ENCODE data around the gene GAREM1. TPM values are rescaled to one million over a fixed set of nuclear protein-coding genes. Genes with fewer than 3 reads are reported as not detected.

The GAREM1 gene
- total and polyA plus RNA-seq, 2 of the 8 experiments (the other 6 are each of a cell fraction or from before 2014, with no cell fraction given): 3.6 to 9.2 TPM

- Histone ChIP-seq H3K23me2 (ENCODE audit: low read depth, low read length) (no peaks in the 10 kb centered on the region), H3K9ac (replicated peaks in 1 of 4; ENCODE audit: extremely low read depth in 1 of 4, low read depth in 3 of 4, low read length in 3 of 4) (no peak overlapping the region), H3K18ac (ENCODE audit: extremely low read depth, low read length) (no peak overlapping the region), H3K4ac (replicated peaks; ENCODE audit: insufficient read length, low read depth, low read length) (no peak overlapping the region), H4K8ac (ENCODE audit: extremely low read depth, insufficient read depth, low read length) (no peak overlapping the region), H3K4me2 (ENCODE audit: insufficient read depth in 1 of 2, low read depth in 2 of 2, low read length in 2 of 2) (no peak overlapping the region), H2BK20ac (ENCODE audit: low read length) (no peak overlapping the region), H3K27ac (ENCODE audit: low read depth, low read length) (no peak overlapping the region), H3K14ac (ENCODE audit: insufficient read length) (no peak overlapping the region), H2BK12ac (ENCODE audit: low read depth, low read length) (no peak overlapping the region), H2AFZ (ENCODE audit: low read length) (no peak overlapping the region), H3K4me1 (replicated peaks in 1 of 4; ENCODE audit: control insufficient read depth in 3 of 4, insufficient read depth in 4 of 4, low read length in 3 of 4) (no peaks in the 10 kb centered on the region), H3K79me1 (ENCODE audit: low read depth, low read length) (no peaks in the 10 kb centered on the region), H3K9me3 (ENCODE audit: insufficient read depth in 2 of 2, low read depth in 1 of 2, low read length in 1 of 2) (no peaks in the 10 kb centered on the region), H4K5ac (ENCODE audit: insufficient read length, low read depth, low read length) (no peak overlapping the region), H2AK5ac (ENCODE audit: low read depth, low read length) (no peak overlapping the region), H4K20me1 (replicated peaks in 1 of 2; ENCODE audit: control insufficient read depth in 1 of 2, insufficient read depth in 2 of 2, low read length in 2 of 2) (no peaks in the 10 kb centered on the region), H3K56ac (replicated peaks; ENCODE audit: insufficient read length, low read depth, low read length) (no peak overlapping the region), H3K27me3 (replicated peaks in 1 of 4; ENCODE audit: control insufficient read depth in 3 of 4, extremely low read depth in 1 of 4, insufficient read depth in 3 of 4, low read length in 3 of 4) (no peaks in the 10 kb centered on the region), H4K91ac (replicated peaks; ENCODE audit: insufficient read length, low read length) (no peak overlapping the region), H3K36me3 (ENCODE audit: control insufficient read depth in 2 of 4, insufficient read depth in 4 of 4, low read length in 3 of 4) (no peaks in the 10 kb centered on the region), H2BK120ac (replicated peaks; ENCODE audit: low read depth, low read length) (no peak overlapping the region), H3K4me3 (ENCODE audit: extremely low read depth in 1 of 4, insufficient read depth in 2 of 4, low read depth in 3 of 4, low read length in 4 of 4) (no peak overlapping the region), H2BK15ac (ENCODE audit: low read length) (no peak overlapping the region), H2BK5ac (ENCODE audit: low read depth, low read length) (no peak overlapping the region), H3K23ac (ENCODE audit: insufficient read length) (no peak overlapping the region), H3K79me2 (ENCODE audit: control insufficient read depth in 1 of 2, insufficient read depth in 2 of 2, low read length in 2 of 2) (no peaks in the 10 kb centered on the region)
- 84% methylated on average over 2 of the region's 2 CpGs; no CpG with 5 or more reads in 1 of the 2 experiments for WGBS, 2 experiments (ENCODE audit: extremely low coverage in 1 of 2, insufficient coverage in 1 of 2, insufficient read length in 1 of 2, insufficient replicate concordance in 2 of 2, low coverage in 1 of 2, low lambda C conversion rate in 2 of 2, missing lambda C conversion rate in 1 of 2)
- FAIRE-seq: no peak
- TF ChIP-seq SRF (IDR thresholded peaks at IDR 0.05; ENCODE audit: low read depth, low read length) (no peak), ATF3 (IDR thresholded peaks at IDR 0.05; ENCODE audit: insufficient read depth, low read depth, low read length) (no peak)
- CTCF ChIA-PET (ENCODE audit: partially characterized antibody): no interaction called here
- DNase-seq (ENCODE audit: low read depth in 1 of 2, low spot score in 2 of 2): no peak
- POLR2A ChIA-PET (ENCODE audit: partially characterized antibody): no interaction called here
Measured at GRCh38 chr18:32213693-32214092, 257.0 kb downstream of the GAREM1 start.

Small RNAs within 50 kb of the gene (small RNA-seq; reads per million reads assigned to genes)
- not detected for gene RF00019 (ENCODE audit: insufficient read depth)

Measured in H1 (cell line).